Activated T-helper 1 cell treated with anti-CD3 and anti-CD28 coated beads, Interleukin-2, amount 50 U/mL, for 16 hours (primary cell): ENCODE data around the gene DHDDS.
"Not testable (repeated sequence)": the region's sequence is repeated elsewhere in the genome, so short reads cannot be mapped to it uniquely, and the experiment has no call there.

Experiments
- DNase-seq, 2 donors: peaks; one replicate each; pipeline ENCODE4 v3.0.0-alpha.2; 2020; ENCODE audit warnings: low read depth in 1 of 2, low spot score in 1 of 2

The DHDDS gene

DNA sequence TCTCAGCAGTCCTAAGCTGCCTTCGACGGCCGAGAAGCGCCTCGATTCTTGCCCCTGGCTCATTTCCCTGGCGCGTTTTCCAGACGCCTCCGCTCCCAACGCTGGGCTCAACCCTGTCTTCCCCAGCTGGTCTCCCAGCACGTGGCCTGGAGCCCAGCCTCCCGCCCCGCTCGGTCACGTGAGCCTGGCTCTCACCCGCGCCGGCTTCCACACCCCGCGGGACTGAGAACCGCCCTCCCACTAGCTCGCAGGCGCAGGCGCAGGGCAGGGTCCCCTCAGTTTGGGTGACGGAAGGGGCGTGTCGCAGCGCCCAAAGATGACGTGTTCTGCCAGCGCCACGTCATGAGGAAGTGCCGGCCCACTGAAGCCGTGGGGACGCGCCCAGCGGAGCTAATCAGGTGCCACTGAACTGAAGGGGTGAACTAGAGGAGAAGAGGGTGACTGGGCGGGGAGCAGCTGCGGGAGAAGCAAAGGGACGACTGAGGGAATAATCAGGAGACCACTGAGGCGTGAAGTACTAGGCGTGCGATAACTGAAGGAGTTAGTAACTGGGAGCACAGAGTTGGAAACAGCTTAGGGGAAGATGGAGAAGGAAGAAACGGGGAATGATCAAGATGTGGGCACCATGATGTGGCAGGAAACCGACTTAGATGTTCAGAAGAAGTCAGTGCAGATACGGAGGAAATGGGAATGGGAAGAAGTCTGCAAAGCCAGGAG lies at the start of gene DHDDS:
Gene DHDDS (plus strand): TSS at position 343 of the 717 bp plus-strand sequence. CDS start 625 bp downstream, outside the sequence.
- DNase-seq: peak; percentile 97

DNA sequence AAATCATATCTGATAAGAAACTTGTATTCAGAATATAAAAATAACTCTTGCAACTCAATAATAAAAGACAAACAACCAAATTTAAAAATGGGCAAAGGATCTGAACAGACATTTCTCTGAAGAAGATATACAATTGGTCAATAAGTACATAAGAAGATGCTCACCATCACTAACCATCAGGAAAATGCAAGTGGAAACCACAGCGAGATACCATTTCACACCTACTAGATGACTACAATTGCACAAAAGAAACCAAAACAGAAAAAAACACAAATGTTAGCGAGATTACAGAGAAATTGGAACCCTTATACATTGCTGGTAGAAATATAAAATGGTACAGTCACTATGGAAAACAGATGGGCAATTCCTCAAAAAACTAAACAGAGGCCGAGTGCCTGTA lies 48.0 kb upstream of the DHDDS start:
- DNase-seq: no peak

DNA sequence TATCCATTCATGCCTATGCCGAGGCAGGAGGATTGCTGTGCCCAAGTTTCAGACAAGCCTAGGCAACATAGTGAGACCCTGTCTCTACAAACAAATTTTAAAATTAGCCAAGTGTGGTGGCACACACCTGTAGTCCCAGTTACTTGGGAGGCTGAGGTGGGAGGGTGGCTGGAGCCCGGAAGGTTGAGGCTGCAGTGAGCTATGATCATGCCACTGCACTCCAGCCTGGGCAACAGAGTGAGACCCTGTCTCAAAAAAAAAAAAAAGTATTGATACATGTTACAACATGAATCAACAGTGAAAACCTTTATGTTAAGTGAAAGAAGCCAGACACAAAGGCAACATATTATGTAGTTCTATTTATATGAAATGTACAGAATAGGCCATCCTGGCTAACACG lies 47.1 kb upstream of the DHDDS start:
- DNase-seq: not testable (repeated sequence)

GRCh38 chr1:26387447-26387846 lies 44.7 kb upstream of the DHDDS start:
- no peak for DNase-seq

- DNase-seq: no peak
These were observed 43.2 kb upstream of the DHDDS start for GRCh38 chr1:26388791-26389445.

DNA sequence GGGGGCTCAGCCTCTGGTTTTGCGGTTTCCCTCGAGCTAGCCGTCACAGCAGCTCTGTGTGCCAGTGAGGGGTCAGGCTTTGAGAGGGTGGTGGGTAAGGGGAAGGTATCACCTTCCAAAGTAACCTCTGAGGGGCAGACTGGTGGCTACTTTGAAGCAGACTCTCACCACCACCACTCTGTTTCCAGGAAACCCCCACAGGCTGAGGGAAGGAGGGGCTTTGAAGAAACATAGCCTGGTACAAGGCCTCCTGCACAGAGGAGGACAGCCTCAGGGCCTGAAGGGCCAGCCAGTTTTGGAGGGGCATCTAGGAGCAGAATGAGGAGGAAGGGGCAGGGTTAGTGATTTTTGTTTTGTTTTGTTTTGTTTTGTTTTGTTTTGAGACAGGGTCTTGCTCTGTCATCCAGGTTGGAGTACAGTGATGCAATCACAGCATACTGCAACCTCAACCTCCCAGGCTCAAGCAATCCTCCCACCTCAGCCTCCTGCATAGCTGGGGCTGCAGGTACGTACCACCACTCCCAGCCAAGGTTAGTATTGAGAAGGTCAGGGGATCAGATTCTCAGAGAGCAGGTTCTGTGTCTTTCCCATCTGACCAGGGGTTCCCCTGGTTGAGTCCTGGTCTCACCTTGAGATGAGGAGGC lies 42.4 kb upstream of the DHDDS start:
- DNase-seq: no peak

DNA sequence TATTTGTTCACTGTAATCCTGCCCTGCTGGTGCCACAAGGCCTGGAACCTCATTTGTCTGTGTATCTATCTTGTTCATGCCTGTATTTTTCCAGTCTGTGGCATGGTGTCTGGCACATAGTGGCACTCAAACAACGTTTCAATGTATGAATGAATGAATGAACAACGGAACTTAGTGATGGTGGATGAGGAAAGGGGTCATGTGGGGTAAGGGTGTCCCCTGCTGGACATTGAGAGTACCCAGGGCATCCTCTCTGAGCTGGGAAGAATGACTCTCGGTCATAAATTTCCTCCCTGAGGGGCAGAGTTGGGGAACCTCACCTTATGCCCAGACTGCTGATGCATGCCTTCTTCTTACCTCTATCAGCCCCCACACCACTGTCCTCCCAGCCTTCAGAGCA lies 40.7 kb upstream of the DHDDS start:
- DNase-seq: no peak

DNA sequence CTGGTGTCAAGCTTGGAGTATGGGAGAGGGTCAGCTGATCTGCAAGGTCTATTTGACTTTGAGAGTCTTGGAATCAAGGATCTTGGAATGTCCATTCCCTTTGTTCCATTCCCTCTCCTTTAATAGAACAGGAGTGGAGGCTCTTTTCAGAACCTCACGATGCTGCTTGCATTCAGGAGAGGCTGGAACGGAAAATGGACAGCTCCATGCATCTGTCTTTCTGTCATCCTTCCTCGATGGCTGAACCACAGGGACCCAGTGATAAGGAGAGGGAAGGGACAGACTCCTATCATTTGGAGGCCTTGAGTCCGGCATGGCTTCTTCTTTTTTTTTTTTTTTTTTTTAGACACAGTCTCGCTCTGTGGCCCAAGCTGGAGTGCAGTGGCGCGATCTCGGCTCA lies 36.4 kb upstream of the DHDDS start:
- DNase-seq: no peak

DNA sequence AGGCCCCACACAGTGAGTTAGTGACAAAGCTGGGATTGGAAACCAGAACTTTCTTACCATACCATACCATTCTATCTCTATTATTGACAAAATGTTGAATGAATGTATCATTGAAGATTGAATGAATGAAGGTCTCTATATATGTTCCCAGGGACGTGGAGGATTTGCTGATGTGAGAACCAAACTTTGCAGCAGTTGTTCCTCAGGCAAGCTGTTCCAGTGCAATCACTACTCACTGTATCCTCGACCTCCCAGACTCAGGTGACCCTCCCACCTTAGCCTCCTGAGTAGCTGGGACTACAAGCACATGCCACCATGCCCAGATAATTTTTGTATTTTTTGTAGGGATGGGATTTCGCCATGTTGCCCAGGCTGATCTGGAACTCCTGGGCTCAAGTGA lies 33.1 kb upstream of the DHDDS start:
- DNase-seq: no peak

GRCh38 chr1:26401891-26402290 lies 30.2 kb upstream of the DHDDS start:
- DNase-seq: no peak

- no peak for DNase-seq
These were observed 28.5 kb upstream of the DHDDS start for GRCh38 chr1:26403656-26404055.

- DNase-seq: no peak
These were observed 27.5 kb upstream of the DHDDS start for GRCh38 chr1:26404641-26405040.

- no peak for DNase-seq
These were observed 26.7 kb upstream of the DHDDS start for GRCh38 chr1:26405281-26405915.

DNA sequence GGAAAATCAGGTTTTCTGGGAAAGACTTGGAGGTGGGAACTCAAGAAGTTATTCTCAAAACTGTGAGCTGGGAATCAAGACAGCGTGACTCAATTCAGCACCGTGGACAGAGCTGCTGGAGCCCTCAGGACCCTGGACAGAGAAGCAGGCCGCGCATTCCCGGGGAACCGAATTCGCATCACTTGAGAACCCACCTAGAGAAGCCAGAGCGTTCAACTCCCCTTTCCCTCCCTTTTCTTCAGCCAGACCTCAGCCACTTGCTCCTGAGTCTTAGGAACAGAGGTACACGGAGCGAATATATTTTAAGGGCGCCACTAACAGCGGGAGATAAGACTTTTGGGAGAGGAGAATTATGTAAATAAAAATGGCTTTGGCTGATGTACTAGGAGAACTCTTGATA lies 23.5 kb upstream of the DHDDS start:
- DNase-seq: peak; percentile 57 to 76

GRCh38 chr1:26409191-26409807 lies 22.8 kb upstream of the DHDDS start:
- no peak for DNase-seq

DNA sequence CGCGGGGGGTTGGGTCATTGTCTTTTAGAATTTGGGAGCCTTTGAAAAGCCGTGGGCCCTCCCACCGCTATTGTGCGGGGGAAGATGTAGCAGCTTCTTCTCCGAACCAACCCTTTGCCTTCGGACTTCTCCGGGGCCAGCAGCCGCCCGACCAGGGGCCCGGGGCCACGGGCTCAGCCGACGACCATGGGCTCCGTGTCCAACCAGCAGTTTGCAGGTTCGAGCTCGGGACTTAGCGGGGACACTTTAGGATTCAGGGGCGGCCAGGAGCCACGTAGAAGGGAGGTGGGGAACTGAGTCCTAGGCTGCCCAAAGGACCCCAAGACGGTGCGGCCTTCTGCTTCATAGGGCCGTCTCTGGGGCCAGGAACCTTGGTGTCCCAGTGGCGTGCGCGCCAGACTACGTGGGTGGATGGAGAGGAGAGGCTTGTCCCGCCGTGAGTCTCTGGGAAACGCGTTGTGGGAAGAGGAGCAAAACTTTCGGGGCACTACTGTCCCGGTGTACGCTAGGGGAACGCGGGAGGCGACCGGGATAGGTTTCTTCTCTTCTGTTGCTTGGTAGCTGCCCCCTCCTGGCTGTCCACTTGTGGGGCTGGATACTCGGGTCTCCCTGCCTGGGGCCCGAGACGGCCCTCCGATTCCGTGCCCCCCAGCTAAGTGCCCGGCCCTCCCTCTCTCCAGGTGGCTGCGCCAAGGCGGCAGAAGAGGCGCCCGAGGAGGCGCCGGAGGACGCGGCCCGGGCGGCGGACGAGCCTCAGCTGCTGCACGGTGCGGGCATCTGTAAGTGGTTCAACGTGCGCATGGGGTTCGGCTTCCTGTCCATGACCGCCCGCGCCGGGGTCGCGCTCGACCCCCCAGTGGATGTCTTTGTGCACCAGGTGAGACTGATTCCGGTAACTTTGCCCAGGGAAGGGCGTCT lies 21.2 kb upstream of the DHDDS start, which contains the start of gene LIN28A:
Gene LIN28A (plus strand): TSS at position 112 of the 918 bp plus-strand sequence. CDS start 75 bp downstream, at position 187.
- no peak for DNase-seq

DNA sequence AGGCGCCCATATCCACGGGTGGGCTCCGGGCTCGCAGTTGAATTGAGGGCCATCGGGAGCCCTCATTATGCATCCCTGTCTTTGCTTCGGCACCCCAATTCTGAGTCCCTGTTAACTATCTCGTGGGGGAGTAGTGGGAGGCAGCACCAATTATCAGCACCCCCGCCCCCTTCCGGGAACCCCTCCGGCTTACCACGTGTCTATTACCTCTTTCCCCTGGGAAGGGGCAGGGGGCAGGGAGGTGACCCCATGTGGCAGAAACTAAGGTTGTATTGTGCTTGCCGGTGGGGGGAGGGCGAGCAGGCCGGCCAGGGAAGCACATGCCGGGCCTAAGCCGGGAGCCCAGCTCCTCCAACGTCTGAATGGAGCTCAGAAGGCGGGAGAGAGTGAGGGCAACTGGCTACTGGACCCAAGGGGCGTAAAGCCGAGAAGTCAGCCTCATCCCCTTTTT lies 20.5 kb upstream of the DHDDS start:
- DNase-seq: no peak

- no peak for DNase-seq
These were observed 19.8 kb upstream of the DHDDS start for GRCh38 chr1:26412180-26412840.

DNA sequence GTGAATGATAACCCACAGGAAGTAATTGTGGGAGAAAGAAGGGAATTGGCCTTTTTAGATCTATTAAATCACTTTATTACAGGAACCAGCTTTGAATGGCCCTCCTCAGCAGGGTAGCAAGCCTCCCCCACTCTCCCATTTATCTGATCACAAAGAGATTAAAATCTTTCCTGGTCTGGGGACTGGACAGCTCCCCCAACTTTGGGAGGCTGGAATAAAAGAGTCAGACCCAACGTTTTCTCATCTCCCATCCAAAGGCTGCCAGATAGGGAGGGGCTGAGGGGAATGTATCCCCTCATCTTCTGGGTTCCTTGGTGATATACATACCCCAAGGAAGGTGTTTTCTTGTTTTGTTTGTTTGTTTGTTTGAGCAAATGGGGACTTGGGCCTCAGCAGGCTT lies 19.1 kb upstream of the DHDDS start:
- DNase-seq: no peak
